Measurements from ENCODE around the gene USP10.

The USP10 gene

DNA sequence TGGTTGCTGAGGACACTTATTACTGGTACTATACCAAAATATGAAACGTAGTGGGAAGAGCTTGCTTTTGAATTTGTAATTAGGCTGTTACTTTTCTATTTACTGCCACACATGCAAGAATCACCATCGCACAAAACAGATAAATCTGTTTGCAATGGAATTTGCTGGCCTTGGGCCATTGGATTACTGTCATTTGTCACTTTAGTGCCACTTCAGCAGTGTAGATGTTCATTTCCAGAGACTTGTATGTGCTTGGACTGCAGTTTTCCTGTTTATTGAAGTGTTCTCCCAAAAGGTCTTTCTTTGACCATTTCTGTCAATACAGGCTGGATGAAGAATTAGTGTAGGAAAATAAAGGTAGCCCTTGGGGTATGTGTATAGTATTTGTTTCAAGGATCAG lies 4.5 kb downstream of the USP10 start:
- no peak for DNase-seq (ENCODE audit: low spot score)
- TF ChIP-seq, protein P1, sequence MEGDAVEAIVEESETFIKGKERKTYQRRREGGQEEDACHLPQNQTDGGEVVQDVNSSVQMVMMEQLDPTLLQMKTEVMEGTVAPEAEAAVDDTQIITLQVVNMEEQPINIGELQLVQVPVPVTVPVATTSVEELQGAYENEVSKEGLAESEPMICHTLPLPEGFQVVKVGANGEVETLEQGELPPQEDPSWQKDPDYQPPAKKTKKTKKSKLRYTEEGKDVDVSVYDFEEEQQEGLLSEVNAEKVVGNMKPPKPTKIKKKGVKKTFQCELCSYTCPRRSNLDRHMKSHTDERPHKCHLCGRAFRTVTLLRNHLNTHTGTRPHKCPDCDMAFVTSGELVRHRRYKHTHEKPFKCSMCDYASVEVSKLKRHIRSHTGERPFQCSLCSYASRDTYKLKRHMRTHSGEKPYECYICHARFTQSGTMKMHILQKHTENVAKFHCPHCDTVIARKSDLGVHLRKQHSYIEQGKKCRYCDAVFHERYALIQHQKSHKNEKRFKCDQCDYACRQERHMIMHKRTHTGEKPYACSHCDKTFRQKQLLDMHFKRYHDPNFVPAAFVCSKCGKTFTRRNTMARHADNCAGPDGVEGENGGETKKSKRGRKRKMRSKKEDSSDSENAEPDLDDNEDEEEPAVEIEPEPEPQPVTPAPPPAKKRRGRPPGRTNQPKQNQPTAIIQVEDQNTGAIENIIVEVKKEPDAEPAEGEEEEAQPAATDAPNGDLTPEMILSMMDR (IDR thresholded peaks at IDR 0.05; ENCODE audit: extremely low read depth, missing control alignments): no peak

DNA sequence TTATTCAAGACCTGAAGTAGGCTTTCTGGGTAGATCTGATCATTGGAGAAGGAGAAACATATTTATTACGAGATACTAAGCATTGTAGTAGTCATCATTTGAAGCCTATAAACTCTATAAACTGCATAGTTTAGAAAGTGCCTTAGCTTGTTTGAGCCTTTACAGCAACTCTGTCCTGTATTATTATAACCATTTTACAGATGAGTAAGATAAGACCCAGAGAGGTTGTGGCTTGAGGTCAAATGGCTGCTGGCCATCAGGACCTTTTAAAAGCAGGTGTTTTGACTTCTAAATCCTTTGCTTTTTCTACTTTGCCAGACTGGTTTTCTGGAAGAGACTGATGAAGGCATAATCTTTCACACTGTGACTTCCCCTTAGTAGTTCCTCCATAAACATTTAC lies 7.1 kb downstream of the USP10 start:
- TF ChIP-seq, protein P1 (IDR thresholded peaks at IDR 0.05; ENCODE audit: extremely low read depth, missing control alignments): no peak
- no peak for DNase-seq (ENCODE audit: low spot score)

- TF ChIP-seq, protein P1 (IDR thresholded peaks at IDR 0.05; ENCODE audit: extremely low read depth, missing control alignments): no peak
These were observed 9.8 kb downstream of the USP10 start for GRCh38 chr16:84709609-84710008.

GRCh38 chr16:84710686-84711085 lies 10.9 kb downstream of the USP10 start:
- TF ChIP-seq, protein P1 (IDR thresholded peaks at IDR 0.05; ENCODE audit: extremely low read depth, missing control alignments): no peak
- no peak for DNase-seq (ENCODE audit: low spot score)

More at GRCh38 chr16:84709609-84710008, 9.8 kb downstream of the USP10 start:
- DNase-seq (ENCODE audit: low spot score): no peak

- no peak for DNase-seq (ENCODE audit: low spot score)
- TF ChIP-seq, protein P1 (IDR thresholded peaks at IDR 0.05; ENCODE audit: extremely low read depth, missing control alignments): no peak
These were observed 12.4 kb downstream of the USP10 start for GRCh38 chr16:84712138-84712671.

DNA sequence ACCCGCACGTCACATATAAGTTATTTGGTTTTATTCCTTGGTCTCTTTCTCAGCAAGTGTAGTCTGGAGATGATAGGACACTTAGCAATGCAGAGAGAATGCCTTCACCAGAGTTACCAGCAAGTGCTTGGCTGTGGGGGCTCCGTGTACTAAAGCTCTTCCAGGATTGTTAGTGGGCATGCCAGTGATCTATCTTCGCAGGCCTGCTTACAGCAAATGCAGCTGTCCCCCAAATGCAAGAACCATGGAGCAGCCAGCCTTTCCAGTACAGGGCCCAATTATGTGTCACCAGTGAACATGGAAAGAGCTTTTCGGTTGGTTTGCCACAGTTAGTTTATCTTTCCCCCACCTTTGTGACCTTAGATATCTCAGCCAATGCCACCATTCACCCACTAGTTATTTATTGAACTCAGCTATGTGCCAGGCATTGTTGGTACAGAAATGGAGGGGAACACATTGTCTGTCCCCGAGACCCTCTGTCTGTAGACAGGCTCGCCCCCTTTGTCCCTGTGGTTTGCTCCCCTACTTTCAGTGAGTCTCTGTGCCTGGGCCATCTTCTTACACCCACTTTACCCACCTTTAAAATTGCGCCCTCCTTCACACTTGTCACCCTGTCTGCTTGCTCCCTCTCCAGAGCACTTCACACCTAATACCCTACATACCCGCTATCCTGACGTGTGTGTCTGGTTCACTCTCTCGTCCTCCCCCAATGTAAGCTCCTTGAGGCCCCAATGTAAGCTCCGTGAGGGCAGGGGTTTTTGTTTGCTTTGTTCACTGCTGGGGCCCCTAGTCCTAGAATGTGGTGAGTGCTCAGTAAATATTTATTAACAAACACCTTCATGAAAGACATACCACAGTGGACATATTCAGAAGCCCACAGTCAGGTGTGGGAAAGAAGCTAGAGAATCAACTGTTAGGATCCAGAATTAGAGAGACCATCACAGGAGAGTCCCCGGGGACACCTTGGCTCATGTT lies 13.3 kb downstream of the USP10 start:
- no peak for DNase-seq (ENCODE audit: low spot score)
- TF ChIP-seq, protein P1 (IDR thresholded peaks at IDR 0.05; ENCODE audit: extremely low read depth, missing control alignments): no peak

DNA sequence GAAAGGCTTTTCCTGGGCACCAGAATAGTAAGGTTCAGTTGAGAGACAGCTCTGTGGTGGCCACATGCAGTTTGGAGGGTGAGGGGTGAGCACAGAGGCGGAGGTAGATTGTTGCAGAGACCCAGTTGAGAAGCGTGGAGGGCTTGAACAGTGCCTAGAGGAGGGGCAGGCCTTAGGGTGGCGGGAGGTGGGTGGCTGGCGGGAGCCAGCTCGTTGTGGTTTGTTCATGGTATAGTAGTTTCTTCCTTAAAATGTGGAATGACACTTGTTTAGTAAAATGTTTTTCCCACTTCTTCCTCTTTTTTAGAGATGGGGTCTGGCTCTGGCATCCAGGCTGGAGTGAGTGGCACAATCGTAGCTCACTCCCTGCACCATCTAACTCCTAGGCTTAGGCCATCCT lies 14.2 kb downstream of the USP10 start:
- TF ChIP-seq, protein P1 (IDR thresholded peaks at IDR 0.05; ENCODE audit: extremely low read depth, missing control alignments): no peak
- DNase-seq (ENCODE audit: low spot score): no peak

Measured in GM20000 (cell line).